ENCODE results near the gene SPOUT1. TPM values are rescaled to one million over a fixed set of nuclear protein-coding genes. Genes with fewer than 3 reads are reported as not detected.
"Not testable (repeated sequence)": the region's sequence is repeated elsewhere in the genome, so short reads cannot be mapped to it uniquely, and the experiment has no call there.

SPOUT1 gene
- total RNA-seq, 2 experiments from 2014 or later, result 72.9 to 82.3 TPM

DNA sequence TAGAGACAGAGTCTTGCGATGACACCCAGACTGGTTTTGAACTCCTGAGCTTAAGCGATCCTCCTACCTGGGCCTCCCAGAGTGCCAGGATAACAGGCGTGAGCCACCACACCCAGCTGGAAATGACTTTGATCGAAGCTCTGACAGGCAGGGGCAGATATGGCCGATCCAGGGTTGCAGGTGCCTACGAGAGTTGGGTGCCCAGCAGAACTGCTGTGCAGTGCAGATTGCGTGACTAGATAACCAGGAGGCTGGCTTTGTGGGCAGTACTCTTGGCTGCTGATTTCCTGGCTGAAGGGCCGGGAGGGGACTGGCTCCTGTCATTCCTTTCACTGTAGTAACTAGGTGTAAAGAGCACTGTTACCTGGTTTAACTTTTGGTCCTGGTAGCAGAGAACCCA, 30.7 kb downstream of the SPOUT1 start:
- H3K4me3 Mint-ChIP-seq, result no peak overlapping the region
- H3K27ac Mint-ChIP-seq, result no peak overlapping the region
- H3K4me1 Mint-ChIP-seq (ENCODE audit: low read depth), result peaks cover under 1% of the 10 kb centered on the region
- H3K9me3 Mint-ChIP-seq, result no peaks in the 10 kb centered on the region
- no peaks in the 10 kb centered on the region for H3K27me3 Mint-ChIP-seq (ENCODE audit: low read depth)
- peaks cover 7% of the 10 kb centered on the region for H3K36me3 Mint-ChIP-seq (ENCODE audit: low read depth)
- CTCF ChIA-PET, result no interaction called here
- no peak for DNase-seq
- intact Hi-C loops (cut with micrococcal nuclease), result no loop called here

DNA sequence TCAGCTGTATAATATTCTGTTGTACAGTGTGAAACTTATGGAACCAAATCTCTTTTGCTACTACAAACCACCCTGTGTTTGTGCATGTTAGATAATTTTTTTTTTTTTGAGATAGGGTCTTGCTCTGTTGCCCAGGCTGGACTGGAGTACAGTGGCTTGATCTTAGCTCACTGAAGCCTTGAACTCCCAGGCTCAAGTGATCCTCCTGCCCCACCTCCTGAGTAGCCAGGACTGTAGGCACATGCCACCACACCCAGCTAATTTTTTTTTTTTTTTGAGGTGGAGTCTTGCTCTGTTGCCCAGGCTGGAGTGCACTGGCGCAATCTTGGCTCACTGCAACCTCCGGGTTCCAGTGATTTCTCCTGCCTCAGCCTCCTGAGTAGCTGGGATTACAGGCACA, 34.6 kb downstream of the SPOUT1 start:
- intact Hi-C loops (cut with micrococcal nuclease); H3K36me3 Mint-ChIP-seq (ENCODE audit: low read depth); H3K27me3 Mint-ChIP-seq (ENCODE audit: low read depth); CTCF ChIA-PET; H3K4me1 Mint-ChIP-seq (ENCODE audit: low read depth); H3K27ac Mint-ChIP-seq; H3K9me3 Mint-ChIP-seq; DNase-seq; H3K4me3 Mint-ChIP-seq: not testable (repeated sequence)

DNA sequence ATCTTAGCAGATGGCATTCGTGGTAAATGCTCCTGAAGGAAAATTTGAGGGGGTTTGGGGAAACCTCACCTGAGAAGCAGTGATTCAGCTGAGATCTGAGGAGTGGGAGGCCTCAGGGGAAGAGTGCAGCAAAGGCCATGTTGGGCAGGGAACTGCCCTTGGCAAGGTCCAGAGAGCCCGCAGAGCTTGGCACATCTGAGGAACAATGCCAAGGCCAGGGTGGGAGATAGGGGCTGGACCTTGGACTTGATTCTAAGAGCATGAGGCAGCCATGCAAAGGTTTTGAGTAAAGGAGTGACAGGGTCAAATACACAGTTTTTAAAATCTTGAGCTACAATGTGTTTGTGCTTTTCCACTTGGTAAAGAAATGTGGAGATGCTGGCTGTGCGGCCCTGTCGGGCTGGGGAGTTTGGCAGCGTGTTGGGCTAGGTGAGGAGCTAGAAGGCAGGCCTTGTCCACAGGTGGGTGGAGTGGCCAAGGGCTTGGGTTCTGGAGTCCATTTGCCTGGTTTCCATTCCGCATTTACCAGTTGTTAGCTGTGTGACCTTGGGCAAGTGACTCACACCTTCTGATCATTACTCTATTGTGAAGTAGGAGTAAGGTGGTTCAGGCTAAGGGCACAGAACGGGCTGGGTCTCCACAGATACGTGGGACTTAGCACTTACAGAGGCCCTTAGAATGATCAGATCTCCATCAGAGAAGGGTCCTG, 36.5 kb downstream of the SPOUT1 start:
- H3K36me3 Mint-ChIP-seq (ENCODE audit: low read depth), result peaks cover 4% of the 10 kb centered on the region
- H3K4me1 Mint-ChIP-seq (ENCODE audit: low read depth), result peaks cover 19% of the 10 kb centered on the region
- H3K27me3 Mint-ChIP-seq (ENCODE audit: low read depth), result no peaks in the 10 kb centered on the region
- no peak overlapping the region for H3K4me3 Mint-ChIP-seq
- no peak for DNase-seq
- intact Hi-C loops (cut with micrococcal nuclease), result no loop called here
- H3K9me3 Mint-ChIP-seq, result no peaks in the 10 kb centered on the region
- CTCF ChIA-PET, result interaction anchor here (0.6 kb wide), 1 partner anchor 353 kb away, joined by 3 read pairs; no protein-coding TSS in a partner anchor
- peak overlapping the region; percentile 5 for H3K27ac Mint-ChIP-seq

DNA sequence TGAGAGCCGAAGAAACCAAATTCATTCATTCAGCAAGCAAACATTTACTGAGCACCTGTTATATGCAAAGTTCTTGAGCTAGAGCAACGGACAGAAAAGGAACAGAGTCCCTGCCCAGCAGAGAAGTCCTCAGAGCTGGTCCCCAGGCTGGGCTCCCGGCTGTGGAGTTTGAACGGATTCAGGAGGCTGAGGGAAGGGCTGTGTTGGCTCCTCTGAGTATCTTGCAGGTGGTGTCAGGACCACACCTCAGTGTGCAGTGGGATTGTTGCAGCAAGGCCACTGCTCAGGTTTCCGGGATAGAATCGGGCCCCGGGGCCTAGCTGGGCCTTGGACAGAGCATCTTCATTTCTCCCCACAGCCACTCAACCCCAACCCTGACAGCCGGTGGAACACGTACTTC, 37.5 kb downstream of the SPOUT1 start:
- Mint-ChIP-seq H3K36me3 (ENCODE audit: low read depth) (peaks cover 3% of the 10 kb centered on the region), H3K4me3 (no peak overlapping the region), H3K27ac (no peak overlapping the region), H3K9me3 (no peaks in the 10 kb centered on the region), H3K4me1 (ENCODE audit: low read depth) (peaks cover 25% of the 10 kb centered on the region), H3K27me3 (ENCODE audit: low read depth) (no peaks in the 10 kb centered on the region)
- intact Hi-C loops (cut with micrococcal nuclease), result no loop called here
- DNase-seq, result no peak
- CTCF ChIA-PET, result no interaction called here

DNA sequence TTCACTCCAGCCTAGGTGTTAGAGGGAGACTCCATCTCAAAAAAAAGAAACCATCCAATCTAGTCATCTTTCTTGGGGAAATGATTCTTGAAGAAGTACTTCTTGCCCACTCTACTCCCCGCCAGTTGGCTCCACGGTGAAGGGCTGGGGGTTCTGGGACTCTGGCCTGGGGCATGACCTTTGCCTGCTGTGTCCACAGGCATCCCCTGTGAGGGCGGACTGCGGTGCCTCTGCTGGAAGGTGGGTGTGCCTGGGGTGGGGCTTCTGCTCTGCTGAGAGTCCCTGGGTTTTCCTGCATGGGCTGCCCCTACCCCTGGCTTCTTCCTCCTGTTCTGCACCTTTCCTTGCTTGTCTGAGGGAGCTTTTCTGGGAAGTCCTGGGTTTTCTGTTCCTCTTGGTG, 39.1 kb downstream of the SPOUT1 start:
- H3K9me3 Mint-ChIP-seq, result no peaks in the 10 kb centered on the region
- no peak overlapping the region for H3K27ac Mint-ChIP-seq
- CTCF ChIA-PET, result no interaction called here
- H3K27me3 Mint-ChIP-seq (ENCODE audit: low read depth), result no peaks in the 10 kb centered on the region
- peaks cover 2% of the 10 kb centered on the region for H3K36me3 Mint-ChIP-seq (ENCODE audit: low read depth)
- H3K4me3 Mint-ChIP-seq, result no peak overlapping the region
- no peak for DNase-seq
- intact Hi-C loops (cut with micrococcal nuclease), result no loop called here
- peaks cover 25% of the 10 kb centered on the region for H3K4me1 Mint-ChIP-seq (ENCODE audit: low read depth)

DNA sequence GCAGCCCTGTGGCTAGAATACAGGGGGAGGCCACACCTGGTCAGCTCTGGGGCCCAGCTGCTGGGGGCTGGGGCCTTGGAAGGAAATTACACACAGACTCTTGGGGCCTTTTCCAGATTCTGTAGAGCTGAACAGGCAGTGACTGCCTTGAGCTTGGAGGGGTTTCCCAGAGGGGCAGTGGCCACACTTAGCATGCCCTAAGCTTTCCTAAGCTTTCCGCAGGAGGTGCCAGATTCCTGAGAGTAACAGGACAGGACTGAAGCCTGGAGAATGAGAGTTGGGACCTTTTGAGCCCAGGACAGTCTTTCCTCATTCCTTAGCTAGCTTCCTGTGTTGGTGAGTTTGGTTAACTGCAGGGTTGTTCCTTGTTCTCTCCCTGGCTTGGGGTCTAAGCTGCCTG, 41.1 kb downstream of the SPOUT1 start:
- no peaks in the 10 kb centered on the region for H3K27me3 Mint-ChIP-seq (ENCODE audit: low read depth)
- H3K36me3 Mint-ChIP-seq (ENCODE audit: low read depth), result no peaks in the 10 kb centered on the region
- intact Hi-C loops (cut with micrococcal nuclease), result loop anchor here (5.0 kb wide), 3 partner anchors 66 to 236 kb away; partner anchors contain the start of genes DYNC2I2, SPTAN1 and ZDHHC12
- peaks cover 26% of the 10 kb centered on the region for H3K4me1 Mint-ChIP-seq (ENCODE audit: low read depth)
- no peak for DNase-seq
- peak overlapping the region; percentile 81 for H3K27ac Mint-ChIP-seq
- no peaks in the 10 kb centered on the region for H3K9me3 Mint-ChIP-seq
- peak overlapping the region; percentile 90 for H3K4me3 Mint-ChIP-seq
- CTCF ChIA-PET, result interaction anchor here (0.6 to 1.9 kb wide), 4 partner anchors 17 to 165 kb away, joined by 3 to 5 read pairs (median 3); partner anchors contain the start of genes ENDOG and ZDHHC12

DNA sequence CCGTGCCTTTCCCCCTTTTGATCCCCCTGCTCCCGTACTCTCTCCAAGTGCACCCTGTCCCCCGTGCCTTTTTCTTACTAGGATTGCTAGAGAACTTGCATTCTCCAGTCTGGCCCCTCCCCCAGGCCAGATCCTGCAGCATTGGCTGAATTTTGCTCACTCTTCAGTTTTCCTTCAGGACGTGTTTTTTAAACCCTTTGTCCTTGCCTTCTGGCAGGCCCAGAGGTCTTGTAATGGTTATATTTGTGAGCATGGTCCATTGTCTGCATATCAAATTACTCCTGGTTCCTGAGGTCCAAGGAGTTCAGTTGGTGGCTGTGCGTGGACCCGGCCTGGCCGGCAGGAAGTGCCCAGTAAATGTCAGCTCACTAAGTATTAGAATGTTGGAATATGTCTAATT, 41.9 kb downstream of the SPOUT1 start:
- H3K4me1 Mint-ChIP-seq (ENCODE audit: low read depth), result peaks cover 27% of the 10 kb centered on the region
- intact Hi-C loops (cut with micrococcal nuclease), result loop anchor here (1.0 to 5.0 kb wide), 5 partner anchors 15 to 416 kb away; partner anchors contain the start of genes DYNC2I2, SPTAN1, URM1 and ZDHHC12
- no peaks in the 10 kb centered on the region for H3K27me3 Mint-ChIP-seq (ENCODE audit: low read depth)
- no peaks in the 10 kb centered on the region for H3K36me3 Mint-ChIP-seq (ENCODE audit: low read depth)
- H3K9me3 Mint-ChIP-seq, result no peaks in the 10 kb centered on the region
- peak overlapping the region; percentile 90 for H3K4me3 Mint-ChIP-seq
- CTCF ChIA-PET, result interaction anchor here (1.9 kb wide), 1 partner anchor 30 kb away, joined by 5 read pairs; the partner anchor contains the start of gene ENDOG
- H3K27ac Mint-ChIP-seq, result peak overlapping the region; percentile 81
- peak; percentile 20 for DNase-seq

DNA sequence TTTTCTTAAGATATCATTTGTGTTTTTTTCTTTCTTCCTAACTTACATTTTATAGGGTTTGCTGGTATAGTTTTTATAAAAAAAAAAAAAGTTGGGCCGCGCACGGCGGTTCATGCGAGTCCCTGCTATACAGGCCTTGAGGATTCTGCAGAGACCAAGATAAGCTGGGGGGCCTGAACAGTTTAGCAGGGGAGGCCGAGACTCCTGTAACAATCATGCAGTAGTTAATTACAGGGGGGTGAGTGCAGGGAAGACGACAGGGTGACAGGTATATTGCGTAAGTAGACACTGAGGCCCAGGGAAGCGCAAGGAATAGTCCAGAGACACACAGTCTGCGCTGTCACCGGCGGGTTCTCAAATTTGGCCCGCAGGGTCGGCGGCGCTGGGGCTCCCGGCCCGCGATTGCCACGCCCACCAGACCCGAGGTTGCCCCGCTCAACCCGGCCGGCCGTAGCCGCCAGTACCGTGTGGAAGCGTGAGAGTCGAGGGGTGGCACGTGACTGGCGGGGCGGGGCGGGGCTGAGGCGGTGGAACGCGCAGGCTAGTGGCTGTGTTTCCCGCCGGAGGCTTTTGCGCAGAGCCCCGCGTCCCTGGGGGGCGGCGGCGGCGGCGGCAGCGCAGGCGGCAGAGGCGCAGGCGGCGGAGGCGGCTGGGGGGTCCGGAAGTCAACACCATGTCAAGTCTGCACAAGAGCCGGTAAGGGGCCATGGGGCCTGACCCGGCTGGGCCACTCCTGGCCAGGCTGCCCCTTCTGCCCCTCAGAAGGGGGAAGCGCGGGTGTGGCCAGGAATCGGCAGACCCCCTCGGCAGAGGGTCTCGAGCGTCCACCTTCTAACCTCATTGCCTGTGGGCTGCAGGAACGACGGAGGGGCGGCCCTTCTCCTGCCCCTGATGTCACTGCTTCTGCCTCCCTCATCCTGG, 42.7 kb downstream of the SPOUT1 start, which contains the start of gene TBC1D13:
TBC1D13 (plus strand) TSS at position 573 of the 921 bp plus-strand sequence; CDS start at position 674, 101 bp downstream.
- CTCF ChIA-PET, result interaction anchor here (0.6 to 1.9 kb wide), 2 partner anchors 15 to 31 kb away, joined by 4 to 5 read pairs; partner anchors contain the start of gene ENDOG
- H3K4me1 Mint-ChIP-seq (ENCODE audit: low read depth), result peaks cover 26% of the 10 kb centered on the region
- H3K4me3 Mint-ChIP-seq, result peak within 1 kb of the TSS; percentile 90
- peak; percentile 91 for DNase-seq
- H3K27me3 Mint-ChIP-seq (ENCODE audit: low read depth), result no peaks in the 10 kb centered on the region
- H3K36me3 Mint-ChIP-seq (ENCODE audit: low read depth), result no peaks in the 10 kb centered on the region
- H3K9me3 Mint-ChIP-seq, result no peaks in the 10 kb centered on the region
- peak within 1 kb of the TSS; percentile 81 for H3K27ac Mint-ChIP-seq
- intact Hi-C loops (cut with micrococcal nuclease), result loop anchor here (1.0 to 5.0 kb wide), 5 partner anchors 15 to 416 kb away; partner anchors contain the start of genes DYNC2I2, SPTAN1, URM1 and ZDHHC12

DNA sequence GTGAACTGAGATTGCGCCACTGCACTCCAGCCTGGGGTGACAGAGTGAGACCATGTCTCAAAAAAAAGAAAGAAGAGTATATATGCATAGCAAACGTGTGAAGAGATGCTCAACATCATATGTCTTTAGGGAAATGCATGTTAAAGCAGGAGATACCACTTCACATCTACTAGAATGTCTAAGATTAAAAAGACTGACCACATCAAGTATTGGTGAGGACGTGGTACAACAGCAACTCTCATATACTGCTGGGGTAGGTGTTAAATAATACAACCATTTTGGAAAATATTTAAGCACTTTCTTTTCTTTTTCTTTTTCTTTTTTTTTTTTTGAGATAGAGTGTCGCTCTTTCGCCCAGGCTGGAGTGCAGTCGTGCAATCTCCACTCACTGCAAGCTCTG, 44.2 kb downstream of the SPOUT1 start:
- H3K36me3 Mint-ChIP-seq (ENCODE audit: low read depth), result no peaks in the 10 kb centered on the region
- no peak overlapping the region for H3K27ac Mint-ChIP-seq
- DNase-seq, result no peak
- intact Hi-C loops (cut with micrococcal nuclease), result loop anchor here (5.0 kb wide), 3 partner anchors 63 to 233 kb away; partner anchors contain the start of genes DYNC2I2, SPTAN1 and ZDHHC12
- H3K27me3 Mint-ChIP-seq (ENCODE audit: low read depth), result no peaks in the 10 kb centered on the region
- H3K4me3 Mint-ChIP-seq, result no peak overlapping the region
- H3K4me1 Mint-ChIP-seq (ENCODE audit: low read depth), result peaks cover 26% of the 10 kb centered on the region
- CTCF ChIA-PET, result interaction anchor here (0.6 kb wide), 1 partner anchor 785 kb away, joined by 3 read pairs; no protein-coding TSS in a partner anchor
- peaks cover 5% of the 10 kb centered on the region for H3K9me3 Mint-ChIP-seq

DNA sequence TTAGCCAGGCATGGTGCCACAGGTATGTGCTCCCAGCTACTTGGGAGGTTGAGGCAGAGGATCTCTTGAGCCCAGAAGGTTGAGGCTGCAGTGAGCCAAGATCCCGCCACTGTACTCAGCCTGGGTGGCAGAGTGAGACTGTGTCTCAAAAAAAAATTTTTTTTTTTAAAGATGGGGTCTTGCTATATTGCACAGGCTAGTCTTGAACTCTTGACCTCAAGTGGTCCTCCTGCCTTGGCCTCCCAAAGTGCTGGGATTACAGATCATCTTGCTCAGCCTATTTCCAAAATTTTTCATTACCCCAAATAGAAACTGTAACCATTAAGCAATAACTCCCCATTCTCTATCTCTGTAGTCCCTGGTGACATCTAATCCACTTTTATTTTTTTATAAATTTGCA, 46.9 kb downstream of the SPOUT1 start:
- Mint-ChIP-seq H3K36me3 (ENCODE audit: low read depth) (no peaks in the 10 kb centered on the region), H3K27me3 (ENCODE audit: low read depth) (no peaks in the 10 kb centered on the region), H3K4me3 (no peak overlapping the region), H3K4me1 (ENCODE audit: low read depth) (peaks cover 12% of the 10 kb centered on the region), H3K27ac (no peak overlapping the region), H3K9me3 (peaks cover 5% of the 10 kb centered on the region)
- CTCF ChIA-PET, result interaction anchor here (0.7 kb wide), 1 partner anchor 341 kb away, joined by 3 read pairs; no protein-coding TSS in a partner anchor
- no peak for DNase-seq
- intact Hi-C loops (cut with micrococcal nuclease), result no loop called here

DNA sequence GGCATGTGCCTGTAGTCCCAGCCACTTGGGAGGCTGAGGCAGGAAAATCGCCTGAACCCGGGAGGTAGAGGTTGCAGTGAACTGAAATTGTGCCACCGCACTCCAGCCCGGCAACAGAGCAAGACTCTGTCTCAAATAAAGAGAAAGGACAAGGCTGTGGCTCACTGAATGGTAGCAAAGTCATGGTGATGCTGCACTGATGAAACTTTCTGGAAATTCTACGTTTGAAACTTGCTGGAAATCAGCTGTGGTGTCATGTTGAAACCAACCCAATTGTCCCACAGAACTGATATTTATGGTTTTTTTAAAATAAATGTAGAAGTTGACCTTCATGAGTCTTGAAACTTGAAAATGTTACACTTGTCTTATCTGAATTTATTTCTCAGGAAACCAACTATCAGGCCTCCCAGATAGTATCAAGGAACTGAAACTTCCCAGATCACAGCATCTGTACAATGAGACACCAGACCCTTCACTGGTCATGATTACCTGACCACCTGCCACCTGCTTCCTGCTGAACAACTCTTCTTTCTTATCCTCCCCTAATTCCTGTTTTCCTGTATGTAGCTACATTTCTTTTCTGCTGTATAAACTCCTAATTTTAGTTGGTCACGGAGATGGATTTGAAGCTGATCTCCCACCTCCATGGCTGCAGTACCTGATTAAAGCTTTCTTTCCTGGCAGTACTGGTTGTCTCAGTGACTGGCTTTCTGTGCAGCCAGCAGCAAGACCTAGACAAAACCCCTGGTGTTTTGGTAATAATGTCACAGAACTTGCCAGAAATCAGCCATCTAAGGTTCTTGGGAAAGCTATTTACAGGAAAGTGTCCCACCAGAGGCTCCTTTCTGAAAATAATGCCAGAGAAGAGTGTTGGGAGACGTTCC, 48.2 kb downstream of the SPOUT1 start:
- Mint-ChIP-seq H3K27ac (no peak overlapping the region), H3K4me3 (no peak overlapping the region), H3K36me3 (ENCODE audit: low read depth) (no peaks in the 10 kb centered on the region), H3K27me3 (ENCODE audit: low read depth) (no peaks in the 10 kb centered on the region), H3K4me1 (ENCODE audit: low read depth) (peaks cover 10% of the 10 kb centered on the region), H3K9me3 (peaks cover 5% of the 10 kb centered on the region)
- CTCF ChIA-PET, result no interaction called here
- no peak for DNase-seq
- intact Hi-C loops (cut with micrococcal nuclease), result no loop called here
